OCI-LY1 (cell line): Measurements from ENCODE around the gene DEAF1.

Source experiments
- H2AFZ ChIP-seq: fragments of 200-600 bp; sonication (generic), shearing (Covaris generic); 2 replicates; pipeline ENCODE4 v1.6.0; 2014; ENCODE audit warnings: antibody characterized with exemption, mild to moderate bottlenecking, low read length
- H3F3A ChIP-seq: fragments of 200-600 bp; sonication (generic), shearing (Covaris generic); 2 replicates; pipeline ENCODE4 v1.6.0; 2014; ENCODE audit warnings: mild to moderate bottlenecking, antibody characterized with exemption, low read length, moderate library complexity; ENCODE audit not compliant: insufficient read depth
- H3K27ac ChIP-seq: fragments of 200-600 bp; sonication (generic); 2 replicates; pipeline ENCODE4 v1.5.1; 2014; ENCODE audit warnings: low read length, mixed run types, mild to moderate bottlenecking, low read depth; ENCODE audit not compliant: poor library complexity, severe bottlenecking
- H3K27me3 ChIP-seq: fragments of 200-600 bp; sonication (generic); 2 replicates; pipeline ENCODE4 v1.6.0; 2014; ENCODE audit warnings: antibody characterized with exemption, mild to moderate bottlenecking, low read length, moderate library complexity; ENCODE audit not compliant: insufficient read depth
- H3K36me3 ChIP-seq: fragments of 200-600 bp; sonication (generic); 2 replicates; pipeline ENCODE4 v1.6.1; 2014; ENCODE audit warnings: mild to moderate bottlenecking, antibody characterized with exemption, low read length, moderate library complexity, mixed read lengths; ENCODE audit not compliant: insufficient read depth
- H3K4me1 ChIP-seq: fragments of 200-600 bp; sonication (generic); 2 replicates; pipeline ENCODE4 v1.5.1; 2014; ENCODE audit warnings: mild to moderate bottlenecking, low read length, moderate library complexity; ENCODE audit not compliant: insufficient read depth, severe bottlenecking
- H3K4me2 ChIP-seq: fragments of 200-600 bp; sonication (generic), shearing (Covaris generic); 2 replicates; pipeline ENCODE4 v1.6.1; 2014; ENCODE audit warnings: low read length
- H3K4me3 ChIP-seq: fragments of 200-600 bp; sonication (generic); 2 replicates; pipeline ENCODE4 v1.5.1; 2014; ENCODE audit warnings: low read length, low read depth, mild to moderate bottlenecking, mixed read lengths; ENCODE audit not compliant: poor library complexity, severe bottlenecking
- H3K79me2 ChIP-seq: fragments of 200-600 bp; shearing (Covaris generic); 2 replicates; pipeline ENCODE4 v1.6.1; 2016; ENCODE audit warnings: mixed run types, low read length, mixed read lengths; ENCODE audit not compliant: insufficient read depth
- H3K9ac ChIP-seq: fragments of 200-600 bp; sonication (generic), shearing (Covaris generic); 2 replicates; pipeline ENCODE4 v1.6.1; 2014; ENCODE audit warnings: mild to moderate bottlenecking, low read length, mixed read lengths
- H3K9me2 ChIP-seq: fragments of 200-600 bp; sonication (generic), shearing (Covaris generic); 2 replicates; pipeline ENCODE4 v1.6.1; 2014; ENCODE audit warnings: low read depth, mild to moderate bottlenecking, low read length, mixed read lengths
- H3K9me3 ChIP-seq: fragments of 200-600 bp; shearing (Covaris generic); 2 replicates; pipeline ENCODE4 v1.6.1; 2014; ENCODE audit warnings: low read length, mixed read lengths
- H4K20me1 ChIP-seq: fragments of 200-600 bp; sonication (generic), shearing (Covaris generic); 2 replicates; pipeline ENCODE4 v1.6.0; 2016; ENCODE audit warnings: mild to moderate bottlenecking, low read length; ENCODE audit not compliant: insufficient read depth
- CTCF ChIP-seq: fragments of 200-600 bp; sonication (generic), shearing (Covaris generic); IDR thresholded peaks from 2 replicates; pipeline ENCODE4 v1.5.1; 2017; ENCODE audit warnings: mild to moderate bottlenecking, antibody characterized with exemption, low read length, moderate library complexity, mixed read lengths
- EZH2 ChIP-seq: fragments of 200-600 bp; sonication (generic), shearing (Covaris generic); IDR thresholded peaks from 2 replicates; pipeline ENCODE4 v1.8.0; 2017; ENCODE audit warnings: borderline replicate concordance, mixed run types, mild to moderate bottlenecking, antibody characterized with exemption, low read length, moderate library complexity, mixed read lengths

DEAF1 gene

GRCh38 chr11:620201-620600, 74.8 kb downstream of the DEAF1 start:
- no peak for TF ChIP-seq EZH2
- no peak for TF ChIP-seq CTCF
- H3K4me2 ChIP-seq: no peak overlapping the region
- no peak overlapping the region for H3K4me3 ChIP-seq
- H3K9ac ChIP-seq: no peak overlapping the region
- no peaks in the 10 kb centered on the region for H3K9me3 ChIP-seq
- no peaks in the 10 kb centered on the region for H3K27me3 ChIP-seq
- H3K36me3 ChIP-seq: peaks cover 8% of the 10 kb centered on the region; the same call in 1 of the 2 replicates
- peaks cover 9% of the 10 kb centered on the region for H3K4me1 ChIP-seq
- no peaks in the 10 kb centered on the region for H3F3A ChIP-seq
- H2AFZ ChIP-seq: no peak overlapping the region
- H4K20me1 ChIP-seq: no peaks in the 10 kb centered on the region
- no peaks in the 10 kb centered on the region for H3K9me2 ChIP-seq
- no peaks in the 10 kb centered on the region for H3K79me2 ChIP-seq
- H3K27ac ChIP-seq: no peak overlapping the region

GRCh38 chr11:619628-620050, 75.4 kb downstream of the DEAF1 start:
- H3K4me2 ChIP-seq: no peak overlapping the region
- H3K9ac ChIP-seq: no peak overlapping the region
- no peak overlapping the region for H2AFZ ChIP-seq
- H3K27ac ChIP-seq: no peak overlapping the region
- H3K9me2 ChIP-seq: no peaks in the 10 kb centered on the region
- TF ChIP-seq EZH2: no peak
- TF ChIP-seq CTCF: no peak
- H3K36me3 ChIP-seq: peaks cover 8% of the 10 kb centered on the region; the same call in 1 of the 2 replicates
- H3K4me1 ChIP-seq: peaks cover 15% of the 10 kb centered on the region
- H3K27me3 ChIP-seq: no peaks in the 10 kb centered on the region
- no peaks in the 10 kb centered on the region for H4K20me1 ChIP-seq
- no peaks in the 10 kb centered on the region for H3F3A ChIP-seq
- H3K79me2 ChIP-seq: no peaks in the 10 kb centered on the region
- H3K9me3 ChIP-seq: no peaks in the 10 kb centered on the region
- H3K4me3 ChIP-seq: no peak overlapping the region

- Histone ChIP-seq H3K4me2 (no peak overlapping the region), H3F3A (no peaks in the 10 kb centered on the region), H3K36me3 (peaks cover 8% of the 10 kb centered on the region; the same call in 1 of the 2 replicates), H3K4me1 (peaks cover 19% of the 10 kb centered on the region), H3K9me2 (no peaks in the 10 kb centered on the region), H3K4me3 (no peak overlapping the region), H3K9ac (no peak overlapping the region), H2AFZ (no peak overlapping the region), H3K27ac (no peak overlapping the region), H3K9me3 (no peaks in the 10 kb centered on the region), H3K79me2 (no peaks in the 10 kb centered on the region), H3K27me3 (no peaks in the 10 kb centered on the region), H4K20me1 (no peaks in the 10 kb centered on the region)
- no peak for TF ChIP-seq CTCF
- TF ChIP-seq EZH2: no peak
Measured at GRCh38 chr11:618856-619627, 76.0 kb downstream of the DEAF1 start.
